Endodermal cell (in vitro differentiated cells): Measurements from ENCODE around the gene GPR37. TPM values are rescaled to one million over a fixed set of nuclear protein-coding genes. Genes with fewer than 3 reads are reported as not detected.

ENCODE experiments used
- DNase-seq: peaks from one replicate; pipeline ENCODE4 v3.0.0-alpha.2; 2017
- H3K27ac ChIP-seq: 2 replicates; pipeline ENCODE4 v1.5.1; 2013; ENCODE audit warnings: mild to moderate bottlenecking, low read depth, low read length, moderate library complexity
- H3K27me3 ChIP-seq: 2 replicates; pipeline ENCODE4 v1.6.1; 2013; ENCODE audit warnings: mild to moderate bottlenecking, low read length, moderate library complexity; ENCODE audit not compliant: insufficient read depth, control insufficient read depth, poor library complexity, severe bottlenecking
- H3K36me3 ChIP-seq: 2 replicates; pipeline ENCODE4 v1.7.0; 2013; ENCODE audit warnings: mild to moderate bottlenecking, low read length, moderate library complexity; ENCODE audit not compliant: control insufficient read depth, insufficient read depth
- H3K4me1 ChIP-seq: one replicate; pipeline ENCODE4 v1.7.0; 2013; ENCODE audit warnings: low read length; ENCODE audit not compliant: control insufficient read depth, insufficient read depth
- H3K4me3 ChIP-seq: 2 replicates; pipeline ENCODE4 v1.5.1; 2013; ENCODE audit warnings: mild to moderate bottlenecking, low read length, moderate library complexity
- H3K9ac ChIP-seq: 2 replicates; pipeline ENCODE4 v1.6.1; 2013; ENCODE audit warnings: mild to moderate bottlenecking, low read length, moderate library complexity; ENCODE audit not compliant: poor library complexity, severe bottlenecking; ENCODE audit errors: extremely low read depth
- H3K9me3 ChIP-seq: 2 replicates; pipeline ENCODE4 v1.6.1; 2013; ENCODE audit warnings: mild to moderate bottlenecking, low read length, moderate library complexity; ENCODE audit not compliant: control insufficient read depth
- H3K27ac Mint-ChIP-seq: 2 replicates; pipeline ENCODE4 v1.8.0; 2020; ENCODE audit warnings: mixed read lengths
- H3K27me3 Mint-ChIP-seq: 2 replicates; pipeline ENCODE4 v1.8.0; 2021; ENCODE audit warnings: mild to moderate bottlenecking, mixed read lengths; ENCODE audit not compliant: insufficient read depth
- H3K36me3 Mint-ChIP-seq: 2 replicates; pipeline ENCODE4 v1.8.0; 2020; ENCODE audit warnings: low read depth, mixed read lengths
- H3K4me1 Mint-ChIP-seq: 2 replicates; pipeline ENCODE4 v1.8.0; 2020; ENCODE audit warnings: mixed read lengths
- H3K4me3 Mint-ChIP-seq: 2 replicates; pipeline ENCODE4 v1.8.0; 2020; ENCODE audit warnings: mild to moderate bottlenecking, moderate library complexity, mixed read lengths
- H3K9me3 Mint-ChIP-seq: 2 replicates; pipeline ENCODE4 v1.8.0; 2020; ENCODE audit warnings: mild to moderate bottlenecking, mixed read lengths
- WGBS, 2 experiments: methylation state at CpG; one replicate each; pipeline versions ENCODE4 v1.1.5 to v1.1.7; 2013; ENCODE audit warnings: missing lambda C conversion rate in 2 of 2, mixed read lengths in 1 of 2; ENCODE audit not compliant: insufficient coverage in 1 of 2, insufficient read length in 1 of 2; 5-methylcytosine and 5-hydroxymethylcytosine counted together
- total RNA-seq, 2 donors: library from RNA; stranded (reverse); fragmentation: NEBNext Ultra II Directional in 1 of 2; extraction: Animal tissue kit (Norgen Biotek cat#: 25700) in 1 of 2; gene quantifications; 2 replicates in 1 of 2; 3 replicates in 1 of 2; pipeline ENCODE4 v1.2.1, GENCODE V29; 2021
- TF ChIP-seq, protein P1 (sequence below): fragments of 200-600 bp; sonication (generic); conservative IDR thresholded peaks from 2 replicates; pipeline ENCODE4 v1.5.0; 2021; ENCODE audit warnings: antibody characterized with exemption, mild to moderate bottlenecking

The GPR37 gene
- total RNA-seq, 2 donors from 2014 or later: 31.6 to 33.1 TPM

DNA sequence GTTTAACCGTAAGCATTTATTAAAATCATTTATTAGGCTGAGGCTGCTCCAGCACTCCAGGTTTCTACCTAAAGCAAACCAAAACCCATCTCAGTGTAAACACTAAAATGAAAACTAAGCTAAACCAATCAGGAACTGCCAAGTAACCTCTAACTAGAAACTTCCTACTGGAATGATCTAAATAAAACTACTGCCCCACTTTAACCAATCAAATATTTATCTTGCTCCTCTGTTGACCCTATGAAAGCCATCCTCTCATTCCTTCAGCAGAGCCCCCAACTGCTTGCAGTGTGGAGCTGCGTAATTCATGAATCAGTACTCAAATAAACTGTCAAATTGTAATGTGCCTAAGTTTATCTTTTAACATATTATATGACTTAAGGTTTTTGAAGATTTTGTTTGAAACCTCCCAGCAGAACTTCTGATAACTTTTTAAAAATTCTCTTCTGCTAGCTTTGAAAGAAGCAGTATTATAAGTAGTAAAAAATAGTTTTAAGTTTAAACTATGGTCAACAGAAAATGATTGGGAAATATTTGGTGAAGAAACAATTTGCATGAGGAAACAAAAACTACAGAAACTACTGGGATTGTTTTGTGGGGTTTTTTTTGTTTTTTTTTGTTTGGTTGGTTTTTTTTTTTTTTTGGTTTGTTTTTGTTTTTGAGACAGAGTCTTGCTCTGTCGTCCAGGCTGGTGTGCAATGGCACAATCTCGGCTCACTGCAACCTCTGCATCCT lies 47.4 kb downstream of the GPR37 start:
- Mint-ChIP-seq H3K4me3 (no peak overlapping the region), H3K27ac (no peak overlapping the region), H3K27me3 (no peaks in the 10 kb centered on the region), H3K9me3 (peaks cover 6% of the 10 kb centered on the region), H3K36me3 (no peaks in the 10 kb centered on the region), H3K4me1 (peaks cover 8% of the 10 kb centered on the region)
- DNase-seq: no peak
- Histone ChIP-seq H3K27me3 (no peaks in the 10 kb centered on the region), H3K9ac (no peak overlapping the region), H3K4me1 (no peaks in the 10 kb centered on the region), H3K27ac (no peak overlapping the region), H3K9me3 (peaks cover 4% of the 10 kb centered on the region), H3K4me3 (no peak overlapping the region), H3K36me3 (no peaks in the 10 kb centered on the region)
- TF ChIP-seq, protein P1, sequence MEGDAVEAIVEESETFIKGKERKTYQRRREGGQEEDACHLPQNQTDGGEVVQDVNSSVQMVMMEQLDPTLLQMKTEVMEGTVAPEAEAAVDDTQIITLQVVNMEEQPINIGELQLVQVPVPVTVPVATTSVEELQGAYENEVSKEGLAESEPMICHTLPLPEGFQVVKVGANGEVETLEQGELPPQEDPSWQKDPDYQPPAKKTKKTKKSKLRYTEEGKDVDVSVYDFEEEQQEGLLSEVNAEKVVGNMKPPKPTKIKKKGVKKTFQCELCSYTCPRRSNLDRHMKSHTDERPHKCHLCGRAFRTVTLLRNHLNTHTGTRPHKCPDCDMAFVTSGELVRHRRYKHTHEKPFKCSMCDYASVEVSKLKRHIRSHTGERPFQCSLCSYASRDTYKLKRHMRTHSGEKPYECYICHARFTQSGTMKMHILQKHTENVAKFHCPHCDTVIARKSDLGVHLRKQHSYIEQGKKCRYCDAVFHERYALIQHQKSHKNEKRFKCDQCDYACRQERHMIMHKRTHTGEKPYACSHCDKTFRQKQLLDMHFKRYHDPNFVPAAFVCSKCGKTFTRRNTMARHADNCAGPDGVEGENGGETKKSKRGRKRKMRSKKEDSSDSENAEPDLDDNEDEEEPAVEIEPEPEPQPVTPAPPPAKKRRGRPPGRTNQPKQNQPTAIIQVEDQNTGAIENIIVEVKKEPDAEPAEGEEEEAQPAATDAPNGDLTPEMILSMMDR: no peak
- WGBS, 2 experiments: 93 to 100% methylated on average over 2 to 4 of the region's 4 CpGs

- H3K4me3 ChIP-seq: no peak overlapping the region
- WGBS, 2 experiments: 80 to 94% methylated on average over 1 of the region's 1 CpG
- H3K9me3 ChIP-seq: peaks cover 4% of the 10 kb centered on the region
- Mint-ChIP-seq H3K4me1 (peaks cover 10% of the 10 kb centered on the region), H3K27me3 (no peaks in the 10 kb centered on the region), H3K36me3 (no peaks in the 10 kb centered on the region), H3K9me3 (peaks cover 6% of the 10 kb centered on the region), H3K4me3 (no peak overlapping the region), H3K27ac (no peak overlapping the region)
- TF ChIP-seq, protein P1: no peak
- DNase-seq: no peak
- no peak overlapping the region for H3K9ac ChIP-seq
- no peaks in the 10 kb centered on the region for H3K36me3 ChIP-seq
- no peak overlapping the region for H3K27ac ChIP-seq
- no peaks in the 10 kb centered on the region for H3K27me3 ChIP-seq
- no peaks in the 10 kb centered on the region for H3K4me1 ChIP-seq
Observed at GRCh38 chr7:124716894-124717293, 48.7 kb downstream of the GPR37 start.

- H3K27me3 ChIP-seq: no peaks in the 10 kb centered on the region
- H3K9ac ChIP-seq: no peak overlapping the region
- Mint-ChIP-seq H3K9me3 (peaks cover 12% of the 10 kb centered on the region), H3K36me3 (peaks cover 7% of the 10 kb centered on the region), H3K4me3 (no peak overlapping the region), H3K27me3 (no peaks in the 10 kb centered on the region), H3K4me1 (peaks cover 18% of the 10 kb centered on the region), H3K27ac (no peak overlapping the region)
- 86 to 100% methylated on average over 2 of the region's 3 CpGs for WGBS, 2 experiments
- H3K9me3 ChIP-seq: peaks cover 13% of the 10 kb centered on the region
- TF ChIP-seq, protein P1: no peak
- no peak for DNase-seq
- no peaks in the 10 kb centered on the region for H3K36me3 ChIP-seq
- H3K4me1 ChIP-seq: no peaks in the 10 kb centered on the region
- no peak overlapping the region for H3K4me3 ChIP-seq
- no peak overlapping the region for H3K27ac ChIP-seq
Observed at GRCh38 chr7:124713086-124713485, 52.5 kb downstream of the GPR37 start.
